SIG-M5 (cell line): ENCODE measurements around the gene RFC3.

ENCODE experiments used
- DNase-seq: peaks from one replicate; lab custom pipeline; 2025; lab: John Stamatoyannopoulos, UW

RFC3 gene

GRCh38 chr13:33868343-33868994, 50.5 kb downstream of the RFC3 start:
- no peak for DNase-seq

GRCh38 chr13:33869005-33869404, 51.1 kb downstream of the RFC3 start:
- DNase-seq, result no peak

GRCh38 chr13:33870046-33870668, 52.2 kb downstream of the RFC3 start:
- no peak for DNase-seq

GRCh38 chr13:33871207-33872004, 53.5 kb downstream of the RFC3 start:
- DNase-seq, result no peak

- DNase-seq, result no peak
Observed at GRCh38 chr13:33872005-33872351, 54.0 kb downstream of the RFC3 start.

GRCh38 chr13:33873251-33873908, 55.4 kb downstream of the RFC3 start:
- no peak for DNase-seq

GRCh38 chr13:33874871-33875270, 56.9 kb downstream of the RFC3 start:
- no peak for DNase-seq

- DNase-seq, result no peak
Observed at GRCh38 chr13:33875618-33876401, 57.9 kb downstream of the RFC3 start.

- DNase-seq, result no peak
Observed at GRCh38 chr13:33876716-33877394, 58.9 kb downstream of the RFC3 start.

GRCh38 chr13:33879118-33879517, 61.2 kb downstream of the RFC3 start:
- no peak for DNase-seq

GRCh38 chr13:33882804-33883203, 64.9 kb downstream of the RFC3 start:
- no peak for DNase-seq

GRCh38 chr13:33884531-33885220, 66.7 kb downstream of the RFC3 start:
- DNase-seq, result no peak
